Fibroblast of peridontal ligament (primary cell): Measurements from ENCODE around the gene IFT172.
A peak's percentile ranks its signal among the peaks of the same experiment; 100 is the strongest.
"Not testable (repeated sequence)": the region's sequence is repeated elsewhere in the genome, so short reads cannot be mapped to it uniquely, and the experiment has no call there.

Experiments used
- DNase-seq: peaks from one replicate; pipeline ENCODE4 v3.0.0-alpha.2; 2010; ENCODE audit errors: extremely low read depth

IFT172 gene

DNA sequence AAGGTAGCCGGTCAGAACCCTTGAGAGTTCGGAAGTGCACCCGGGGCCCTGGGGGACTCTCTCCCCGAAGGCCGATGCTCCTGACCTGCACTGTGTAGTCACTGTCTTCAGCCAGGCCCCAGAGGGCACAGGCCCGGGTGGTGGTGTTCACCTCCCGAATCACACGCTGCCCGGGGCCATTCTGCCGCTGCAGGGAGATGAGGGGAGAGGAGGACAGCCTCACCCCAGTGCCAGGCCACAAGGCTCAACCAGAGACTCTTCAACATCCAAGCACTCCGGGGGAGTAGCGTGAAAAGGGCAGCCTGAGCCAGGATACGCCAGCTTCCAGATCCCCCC, 4.4 kb upstream of the IFT172 start:
- no peak for DNase-seq

DNA sequence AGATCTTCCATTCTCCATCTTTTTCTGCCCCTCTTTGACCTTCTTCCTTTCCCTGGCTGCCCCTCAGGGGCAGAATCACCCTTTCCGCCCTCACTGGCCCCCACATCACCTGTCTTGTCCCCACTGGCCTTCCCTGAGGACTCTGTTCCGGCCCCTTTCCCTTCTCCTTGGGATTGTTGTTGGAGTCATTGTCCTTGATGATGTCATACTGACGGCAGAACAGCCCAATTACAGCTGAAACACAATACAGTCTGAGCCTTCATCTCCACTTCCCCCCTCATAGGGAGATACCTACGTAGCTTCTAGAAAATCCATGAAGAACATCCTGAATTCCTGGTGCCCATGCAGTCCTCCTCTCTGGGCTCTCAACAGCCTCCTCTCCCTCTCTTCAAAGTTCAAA, 3.0 kb upstream of the IFT172 start:
- DNase-seq, result no peak

DNA sequence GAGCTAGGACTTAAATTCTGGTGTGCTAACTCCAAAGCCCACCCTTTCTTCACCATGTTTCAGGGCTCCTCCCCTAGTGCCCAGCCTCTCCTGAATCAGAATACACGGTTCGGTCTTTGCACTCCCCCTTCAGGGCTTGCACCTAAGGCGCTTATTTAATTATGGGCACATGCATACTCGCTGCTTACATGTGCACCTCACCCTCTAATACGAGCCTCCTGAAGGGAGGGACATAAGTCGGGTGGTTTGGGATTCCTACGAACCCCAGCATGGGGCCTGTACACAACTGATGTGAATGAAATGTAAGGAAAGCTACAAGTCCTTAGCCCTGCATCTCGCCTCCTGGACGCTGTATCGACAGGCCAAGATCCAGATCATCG, 435 bp downstream of the IFT172 start:
- peak; percentile 36 for DNase-seq

DNA sequence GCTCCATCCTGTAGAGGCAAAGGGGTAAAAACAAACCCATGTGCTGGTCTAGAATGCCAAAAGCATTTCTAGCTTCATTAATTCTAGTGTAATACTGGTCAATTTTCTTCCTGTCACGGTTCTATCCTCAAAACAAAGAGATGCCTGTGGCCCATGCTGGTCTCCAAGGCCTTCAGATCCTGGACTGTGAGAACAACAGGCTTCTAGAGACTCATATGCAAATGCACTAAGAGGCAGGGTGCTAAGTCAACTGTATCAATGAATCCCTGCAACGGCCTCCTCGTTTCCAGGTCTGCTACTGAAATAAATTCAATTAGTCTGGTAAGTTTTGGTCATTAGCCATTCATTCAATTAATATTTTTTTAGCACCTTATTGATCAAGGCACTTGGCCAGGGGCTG, 4.0 kb downstream of the IFT172 start:
- DNase-seq, result no peak

DNA sequence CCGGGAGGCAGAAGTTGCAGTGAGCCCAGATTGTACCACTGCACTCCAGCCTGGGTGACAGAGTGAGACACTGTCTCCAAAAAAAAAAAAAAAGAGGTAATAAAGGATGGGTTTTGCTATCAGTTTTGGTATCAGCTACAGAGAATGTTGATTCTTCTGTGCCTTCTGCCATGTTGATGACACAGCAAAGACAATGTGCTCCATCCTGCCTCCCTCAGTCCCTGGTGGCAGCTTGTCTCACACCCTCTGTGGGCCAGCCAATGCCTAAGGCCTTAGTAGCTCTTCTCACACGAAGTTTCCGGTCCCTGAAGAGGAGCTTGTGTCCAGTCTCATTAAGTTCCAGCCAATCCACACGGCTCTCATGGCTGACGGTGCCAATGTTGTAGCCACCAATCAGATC, 17.6 kb downstream of the IFT172 start:
- no peak for DNase-seq

DNA sequence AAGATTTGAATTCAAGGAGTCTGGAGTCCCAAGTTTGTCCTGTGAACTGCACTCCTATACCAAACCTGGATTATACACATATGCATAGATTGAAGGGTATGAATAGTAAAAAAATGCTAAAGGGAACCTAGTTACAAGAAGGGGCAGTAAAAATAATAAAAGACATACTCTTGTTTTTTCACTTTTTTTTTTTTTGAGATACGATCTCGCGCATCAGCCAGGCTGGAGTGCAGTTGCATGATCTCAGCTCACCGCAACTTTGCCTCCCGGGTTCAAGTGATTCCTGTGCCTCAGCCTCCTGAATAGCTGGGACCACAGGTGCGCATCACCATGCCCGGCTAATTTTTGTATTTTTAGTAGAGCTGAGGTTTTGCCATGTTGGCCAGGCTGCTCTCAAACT, 25.1 kb downstream of the IFT172 start:
- DNase-seq, result no peak

DNA sequence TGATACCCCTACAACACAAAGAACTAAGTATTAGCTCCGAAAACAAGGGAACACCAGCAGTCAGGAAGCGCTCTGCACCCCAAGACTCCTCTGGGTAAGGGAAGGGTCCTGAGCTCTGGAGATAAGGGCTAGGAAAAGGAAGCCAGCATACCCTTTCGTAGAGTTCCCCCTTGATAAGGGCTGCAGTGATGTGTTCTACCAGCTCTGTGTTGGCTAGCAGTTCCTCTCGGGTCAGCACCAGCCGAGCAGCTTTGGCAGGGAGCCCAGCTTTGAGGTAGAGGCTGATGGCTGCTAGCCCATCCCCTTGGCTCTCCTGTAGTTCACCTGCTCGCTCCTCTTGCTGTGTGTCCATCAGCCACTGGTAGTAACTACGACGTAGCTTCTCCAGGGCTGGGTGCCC, 28.4 kb downstream of the IFT172 start:
- no peak for DNase-seq

DNA sequence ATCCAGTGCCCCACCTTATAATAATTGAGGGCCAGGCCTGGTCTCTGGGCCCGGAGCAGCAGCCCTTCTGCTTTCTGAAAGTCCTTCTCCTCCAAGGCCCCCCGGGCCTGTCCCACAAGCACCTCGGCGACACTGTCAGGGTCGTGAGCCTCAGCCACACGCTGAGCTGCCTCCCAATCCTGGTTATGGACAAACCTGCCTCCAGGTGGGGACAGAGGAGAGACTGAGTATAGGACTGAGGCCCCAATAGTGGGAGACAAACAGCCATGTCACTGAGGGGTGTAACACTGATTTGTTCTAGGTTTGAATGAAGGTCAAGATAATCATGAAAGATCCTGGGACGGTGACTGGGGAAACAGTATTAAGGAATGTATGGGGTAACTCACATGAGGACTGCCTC, 35.6 kb downstream of the IFT172 start:
- no peak for DNase-seq

DNA sequence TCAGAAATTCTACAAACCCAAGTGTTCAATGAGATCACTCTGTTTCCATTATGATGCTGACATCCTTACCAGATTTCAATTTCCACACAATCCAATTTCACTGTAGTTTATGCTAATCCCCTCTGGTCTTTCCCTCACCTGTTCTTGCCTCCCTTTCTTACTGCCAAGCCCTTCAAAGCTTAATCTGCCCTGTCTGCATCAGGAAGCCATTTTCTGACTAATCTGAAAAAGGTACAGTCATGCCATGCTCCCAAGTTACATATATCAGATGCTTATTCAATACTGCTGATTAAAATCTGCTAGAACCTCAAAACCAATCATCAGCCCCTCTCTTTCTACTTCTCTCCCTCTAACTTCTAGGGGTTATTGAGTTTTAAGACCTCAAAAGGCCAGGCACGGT, 38.4 kb downstream of the IFT172 start:
- no peak for DNase-seq

DNA sequence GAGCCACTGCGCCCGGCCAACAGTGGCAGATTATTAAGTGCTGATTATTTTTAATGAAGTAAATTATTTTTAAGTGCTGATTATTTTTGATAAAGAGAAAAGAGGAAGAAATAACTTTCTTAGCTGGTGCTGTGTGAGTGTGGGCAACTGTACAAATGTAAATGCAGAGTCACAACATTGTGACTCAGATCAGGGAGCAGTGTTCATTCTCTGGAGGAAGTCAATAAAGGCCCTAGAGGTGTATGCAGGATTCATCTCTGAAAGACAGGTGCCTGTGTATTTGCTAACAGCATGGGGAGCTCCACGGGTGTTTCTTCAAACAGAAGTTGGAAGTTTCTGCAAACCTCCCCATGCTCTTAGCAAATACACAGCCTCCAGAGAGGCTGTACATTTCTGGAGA, 41.2 kb downstream of the IFT172 start:
- DNase-seq, result no peak

DNA sequence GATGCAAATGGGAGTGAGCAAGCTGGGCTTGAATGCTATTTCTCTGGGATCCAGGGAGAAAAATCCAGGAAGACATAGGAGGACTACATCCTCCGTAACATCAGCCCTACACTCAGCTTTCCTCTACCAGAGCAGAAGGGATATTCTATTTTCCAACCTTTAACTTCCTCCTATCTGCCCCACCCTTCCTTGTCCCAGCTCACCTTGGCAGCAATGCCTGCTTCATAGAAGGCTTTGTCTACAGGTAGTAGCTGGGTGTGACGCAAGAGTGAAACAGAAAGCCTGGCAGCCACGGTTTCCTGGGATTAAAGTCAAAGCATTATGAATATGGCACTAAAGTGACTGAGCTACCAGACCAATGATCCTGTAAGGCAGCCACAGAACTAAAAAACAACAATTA, 43.5 kb downstream of the IFT172 start:
- DNase-seq, result no peak

DNA sequence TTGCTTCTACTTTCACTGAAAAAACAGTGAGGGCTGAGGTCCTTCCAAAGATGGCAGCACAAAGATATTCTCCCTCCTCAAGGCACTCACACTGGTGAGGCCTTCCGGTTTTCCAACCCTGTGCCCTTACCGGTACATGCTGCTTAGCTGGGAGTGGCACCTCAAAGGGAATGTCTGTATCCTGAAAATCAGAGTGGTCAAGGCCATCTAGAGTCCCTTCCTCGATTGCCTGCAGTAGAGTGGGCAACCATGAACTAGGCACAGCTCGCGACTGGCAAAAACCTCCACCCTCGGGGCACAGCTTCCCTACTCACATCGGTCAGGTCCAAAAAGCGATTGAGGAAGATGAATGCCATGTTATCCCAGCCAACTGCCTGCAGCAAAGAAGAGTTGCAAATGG, 43.9 kb downstream of the IFT172 start:
- DNase-seq, result no peak

DNA sequence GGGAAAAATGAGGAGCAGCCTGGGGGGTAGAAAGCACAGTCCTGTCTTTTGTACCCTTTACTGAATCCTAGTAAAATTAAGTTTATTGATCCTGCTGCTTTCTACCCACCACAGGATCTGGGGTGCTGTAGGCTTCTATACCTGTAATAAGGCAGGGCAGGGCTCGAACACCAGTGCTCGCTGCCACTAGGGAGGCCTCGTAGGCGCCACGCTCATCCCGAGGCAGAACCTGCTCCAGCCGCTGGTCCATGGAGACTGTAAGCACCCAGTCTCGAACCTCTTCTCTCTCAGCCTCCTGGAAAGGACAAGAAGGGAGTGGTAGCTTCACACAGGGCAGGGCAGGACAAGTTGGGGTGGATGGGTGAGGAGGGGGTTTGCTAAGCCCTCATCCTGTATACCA, 44.4 kb downstream of the IFT172 start:
- no peak for DNase-seq

DNA sequence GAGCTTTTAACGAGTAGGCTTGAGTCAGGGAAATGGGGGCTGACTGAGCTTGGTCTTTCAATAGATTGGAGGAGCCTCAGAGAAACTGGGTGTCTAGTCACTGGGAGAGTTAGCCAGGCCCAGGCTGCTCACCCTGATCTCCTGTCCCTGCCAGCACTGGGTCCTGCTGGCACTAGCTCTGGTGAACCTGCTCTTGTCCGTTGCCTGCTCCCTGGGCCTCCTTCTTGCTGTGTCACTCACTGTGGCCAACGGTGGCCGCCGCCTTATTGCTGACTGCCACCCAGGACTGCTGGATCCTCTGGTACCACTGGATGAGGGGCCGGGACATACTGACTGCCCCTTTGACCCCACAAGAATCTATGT, 46.6 kb downstream of the IFT172 start:
- DNase-seq, result no peak

DNA sequence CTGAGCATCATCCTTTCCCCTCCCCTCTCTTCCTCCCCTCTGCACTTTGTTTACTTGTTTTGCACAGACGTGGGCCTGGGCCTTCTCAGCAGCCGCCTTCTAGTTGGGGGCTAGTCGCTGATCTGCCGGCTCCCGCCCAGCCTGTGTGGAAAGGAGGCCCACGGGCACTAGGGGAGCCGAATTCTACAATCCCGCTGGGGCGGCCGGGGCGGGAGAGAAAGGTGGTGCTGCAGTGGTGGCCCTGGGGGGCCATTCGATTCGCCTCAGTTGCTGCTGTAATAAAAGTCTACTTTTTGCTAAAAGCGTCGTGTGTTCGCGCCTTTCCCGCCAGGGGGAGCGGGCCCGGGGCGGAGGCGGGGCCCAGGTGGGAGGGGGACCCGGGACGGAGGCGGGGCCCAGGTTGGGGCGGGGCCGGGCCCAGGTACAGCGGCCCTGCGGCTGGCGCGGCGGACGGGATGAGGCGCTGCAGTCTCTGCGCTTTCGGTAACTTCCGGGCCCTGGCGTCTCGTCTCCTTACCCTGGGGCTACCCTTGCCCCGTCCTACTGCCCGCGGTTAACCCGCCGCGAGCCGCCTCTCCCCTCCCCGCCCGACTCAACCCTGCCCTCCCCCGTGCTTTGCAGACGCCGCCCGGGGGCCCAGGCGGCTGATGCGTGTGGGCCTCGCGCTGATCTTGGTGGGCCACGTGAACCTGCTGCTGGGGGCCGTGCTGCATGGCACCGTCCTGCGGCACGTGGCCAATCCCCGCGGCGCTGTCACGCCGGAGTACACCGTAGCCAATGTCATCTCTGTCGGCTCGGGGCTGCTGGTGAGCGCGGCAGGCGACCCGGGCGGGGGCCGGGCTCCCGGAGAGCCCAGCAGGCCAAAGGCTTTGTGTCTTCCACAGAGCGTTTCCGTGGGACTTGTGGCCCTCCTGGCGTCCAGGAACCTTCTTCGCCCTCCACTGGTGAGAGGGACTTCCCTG, 47.3 kb downstream of the IFT172 start, which contains the start of gene KRTCAP3:
Gene KRTCAP3, plus strand, starts transcription at position 424 of the 962 bp plus-strand sequence. Its CDS starts 32 bp downstream, at position 456.
- DNase-seq, result no peak

DNA sequence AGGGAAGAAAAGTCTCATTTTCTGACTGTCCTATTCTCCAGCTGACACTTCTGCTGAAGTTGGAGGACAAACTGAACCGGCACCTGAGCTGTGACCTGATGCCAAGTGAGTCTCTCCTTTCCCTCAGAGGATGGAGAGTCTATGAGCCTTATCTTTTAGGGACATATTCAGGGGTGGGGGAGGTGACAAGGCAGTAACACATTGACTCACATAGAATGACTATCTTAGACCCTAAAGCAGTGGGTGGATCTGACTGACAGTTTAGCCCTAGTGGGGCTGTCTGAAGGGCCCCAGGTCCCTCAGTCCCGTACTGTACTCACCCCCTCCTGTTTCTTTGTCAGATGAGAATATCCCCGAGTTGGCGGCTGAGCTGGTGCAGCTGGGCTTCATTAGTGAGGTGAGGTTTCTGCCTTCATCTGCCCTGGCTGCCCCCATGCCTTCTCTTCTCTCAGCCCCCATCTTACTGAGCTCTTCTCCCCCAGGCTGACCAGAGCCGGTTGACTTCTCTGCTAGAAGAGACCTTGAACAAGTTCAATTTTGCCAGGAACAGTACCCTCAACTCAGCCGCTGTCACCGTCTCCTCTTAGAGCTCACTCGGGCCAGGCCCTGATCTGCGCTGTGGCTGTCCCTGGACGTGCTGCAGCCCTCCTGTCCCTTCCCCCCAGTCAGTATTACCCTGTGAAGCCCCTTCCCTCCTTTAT, 48.2 kb downstream of the IFT172 start:
- no peak for DNase-seq

DNA sequence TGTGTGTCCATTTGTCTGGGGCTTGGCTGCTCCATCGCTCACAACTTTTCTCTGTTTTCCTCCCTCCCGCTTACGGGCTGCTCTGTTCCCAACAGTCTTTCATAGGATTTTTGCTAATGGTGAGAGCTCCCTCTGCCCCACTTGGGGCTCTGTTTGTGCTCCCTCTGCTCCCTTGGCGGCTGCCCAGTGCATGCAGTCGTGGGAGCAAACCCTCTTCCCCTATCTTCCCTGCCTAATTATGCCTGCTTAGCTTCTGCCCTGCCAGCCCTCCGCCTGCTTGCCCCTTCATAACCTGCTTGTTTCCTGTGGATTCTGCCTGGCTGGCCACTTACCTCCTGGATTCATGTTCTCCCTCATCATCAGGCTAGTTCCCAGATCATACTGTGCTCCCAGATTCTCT, 53.9 kb downstream of the IFT172 start:
- no peak for DNase-seq

DNA sequence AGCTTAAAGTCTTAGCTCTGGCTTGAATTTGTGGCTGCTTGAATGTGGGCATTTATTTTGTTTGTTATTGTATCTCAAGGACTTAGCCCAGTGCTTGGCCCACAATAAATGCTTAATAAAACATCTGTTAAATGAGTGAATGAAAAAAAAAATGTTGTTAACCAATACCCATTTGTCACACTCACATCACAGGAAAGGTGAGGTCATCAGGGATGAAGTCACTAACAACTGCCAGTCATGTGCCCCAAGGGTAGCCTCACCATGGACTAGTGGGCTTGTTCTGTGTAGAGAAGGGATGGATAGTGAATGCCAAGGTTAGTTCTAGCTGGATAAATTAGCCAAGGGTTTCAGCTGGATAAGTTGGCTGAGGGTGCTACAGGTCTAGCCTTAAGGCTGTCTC, 58.1 kb downstream of the IFT172 start:
- peak; percentile 36 for DNase-seq

DNA sequence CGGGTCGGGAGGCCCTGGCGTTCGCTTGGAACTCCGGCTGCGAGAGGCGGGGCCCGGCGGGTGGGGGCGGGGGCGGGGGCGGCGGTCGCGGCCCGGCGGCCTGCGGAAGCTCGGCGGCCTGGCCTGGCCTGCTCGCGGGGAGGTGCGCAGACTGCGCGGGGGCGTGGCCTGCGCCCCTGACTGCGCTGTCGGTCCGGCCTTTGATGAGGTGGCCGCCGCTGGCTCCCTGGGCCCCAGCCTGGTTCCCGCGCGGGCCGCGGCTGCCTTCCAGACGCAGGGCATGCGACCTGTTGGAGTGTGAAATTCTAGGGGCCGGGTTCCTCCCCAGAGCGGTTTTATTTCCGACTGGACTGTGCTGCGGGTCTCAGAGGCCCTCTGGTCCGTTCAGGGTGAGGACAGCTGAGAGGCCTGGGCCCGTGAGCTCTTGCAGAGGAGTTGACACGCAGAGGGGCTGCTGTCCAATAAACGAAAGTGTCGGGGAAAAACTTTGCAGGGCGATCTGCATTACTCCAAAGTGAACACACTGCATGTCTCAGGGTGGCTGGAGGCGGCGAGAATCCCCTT, 60.5 kb downstream of the IFT172 start:
- DNase-seq, result peak; percentile 71

DNA sequence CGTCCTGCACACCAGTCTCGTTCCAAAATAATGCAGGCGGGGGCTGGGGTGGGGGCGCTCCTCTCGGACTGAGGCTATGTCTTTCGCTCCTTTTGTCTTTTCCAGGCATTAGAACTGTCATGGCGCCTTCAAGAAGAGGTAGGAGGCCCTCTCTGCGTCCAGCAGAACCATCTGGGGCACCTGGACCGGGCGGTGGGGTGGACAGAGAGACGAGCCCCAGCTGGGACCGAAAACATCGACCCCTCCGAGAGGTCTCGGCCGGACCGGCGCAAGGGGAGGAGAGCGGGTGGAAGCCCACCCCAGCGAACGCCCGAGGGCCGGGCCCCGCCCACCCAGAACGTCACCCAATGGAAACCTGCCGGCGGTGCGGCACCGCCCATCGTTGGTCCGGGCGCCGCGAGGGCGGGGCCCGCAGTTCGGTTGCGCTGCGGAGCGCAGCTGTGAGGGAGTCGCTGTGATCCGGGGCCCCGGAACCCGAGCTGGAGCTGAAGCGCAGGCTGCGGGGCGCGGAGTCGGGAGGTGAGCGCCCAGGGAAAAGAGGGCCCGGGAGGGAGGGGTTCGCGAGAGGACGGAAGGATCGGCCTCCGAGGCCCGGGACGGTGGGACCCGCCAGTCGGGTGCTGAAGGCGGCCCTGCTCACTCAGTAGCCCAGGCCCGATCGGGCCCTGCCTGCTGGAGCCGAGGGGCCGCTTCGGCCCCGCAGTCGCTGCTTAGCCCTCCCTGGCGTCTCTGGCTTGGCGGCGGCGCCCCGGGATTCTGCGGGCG, 61.1 kb downstream of the IFT172 start, which contains the start of gene NRBP1:
Gene NRBP1, plus strand, starts transcription at position 419 of the 765 bp plus-strand sequence. CDS start 4,643 bp downstream, outside the sequence.
- peak; percentile 78 for DNase-seq

DNA sequence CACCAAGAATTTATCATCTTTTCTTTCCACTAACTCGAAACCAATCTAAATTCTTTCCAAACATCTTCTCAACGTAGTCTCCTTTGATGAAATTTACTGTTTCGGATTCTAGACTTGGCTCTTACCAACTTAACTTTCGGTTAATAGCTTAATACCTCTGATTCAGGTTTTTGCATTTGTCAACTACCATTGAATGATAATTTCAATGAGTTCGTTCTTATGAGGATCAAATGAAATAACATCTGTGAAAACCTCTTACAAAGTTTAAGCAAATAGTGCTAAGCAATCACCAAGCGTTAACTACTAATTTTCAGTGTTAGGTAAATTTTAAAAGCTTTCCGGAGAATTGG, 61.7 kb downstream of the IFT172 start:
- DNase-seq, result no peak

DNA sequence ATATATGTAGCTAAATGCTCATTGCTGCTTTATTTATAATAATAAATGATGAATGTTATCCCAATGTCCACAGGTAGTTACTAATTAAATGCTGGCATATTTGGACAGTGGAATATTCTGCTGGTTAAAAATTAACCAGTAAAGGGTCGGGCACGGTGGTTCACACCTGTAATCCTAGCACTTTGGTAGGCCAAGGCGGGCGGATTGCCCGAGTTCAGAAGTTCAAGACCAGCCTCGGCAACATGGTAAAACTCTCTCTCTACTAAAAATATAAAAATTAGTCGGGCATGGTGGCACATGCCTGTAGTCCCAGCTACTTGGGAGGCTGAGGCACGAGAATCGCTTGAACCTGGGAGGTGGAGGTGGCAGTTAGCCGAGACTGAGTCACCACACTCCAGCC, 64.5 kb downstream of the IFT172 start:
- DNase-seq, result not testable (repeated sequence)
